Thoracic aorta (tissue), 2 donors: ENCODE results near the gene ZNF385D. TPM values are rescaled to one million over a fixed set of nuclear protein-coding genes. Genes with fewer than 3 reads are reported as not detected.

ENCODE experiments used
- ATAC-seq: fragments of 150-250 bp; one replicate; pipeline ENCODE4 v1.8.0; 2017; ENCODE audit warnings: low read depth; ENCODE audit not compliant: insufficient number of reproducible peaks, low FRiP score
- DNase-seq: peaks from one replicate; pipeline ENCODE4 v3.0.0-alpha.2; 2020; ENCODE audit warnings: low spot score
- H3K27ac ChIP-seq, 2 donors: fragments of 200-600 bp; sonication (generic); 1 replicate in 1 of 2; 2 replicates in 1 of 2; pipeline ENCODE4 v1.5.1; 2016; ENCODE audit warnings: mild to moderate bottlenecking in 2 of 2, moderate library complexity in 2 of 2
- H3K27me3 ChIP-seq: fragments of 200-600 bp; sonication (generic); replicated peaks from 2 replicates; pipeline ENCODE4 v1.6.0; 2016; ENCODE audit warnings: mild to moderate bottlenecking; ENCODE audit not compliant: insufficient read depth
- H3K36me3 ChIP-seq: fragments of 200-600 bp; sonication (generic); one replicate; pipeline ENCODE4 v1.5.1; 2016
- H3K4me1 ChIP-seq, 2 donors: fragments of 200-600 bp; sonication (generic); 1 replicate in 1 of 2; 2 replicates in 1 of 2; pipeline versions ENCODE4 v1.5.1 to v1.6.0; 2016; ENCODE audit warnings: low read depth in 2 of 2, mild to moderate bottlenecking in 1 of 2; ENCODE audit not compliant: control insufficient read depth in 1 of 2
- H3K4me3 ChIP-seq: fragments of 200-600 bp; sonication (generic); 2 replicates; pipeline ENCODE4 v1.5.1; 2016; ENCODE audit warnings: mild to moderate bottlenecking
- H3K9me3 ChIP-seq: fragments of 200-600 bp; sonication (generic); 2 replicates; pipeline ENCODE4 v1.5.1; 2016
- CTCF ChIP-seq: fragments of 200-600 bp; sonication (generic); IDR thresholded peaks from one replicate; pipeline ENCODE4 v1.5.1; 2019; ENCODE audit warnings: antibody characterized with exemption
- total RNA-seq, 2 donors: library from RNA; depleted of rRNA; stranded (reverse); fragments of >200 nt; gene quantifications; one replicate each; pipeline versions ENCODE4 v1.1.0 to v1.2.3, GENCODE V29; 2016

Gene ZNF385D
- total RNA-seq, 2 donors from 2014 or later = 15.8 to 81.3 TPM

DNA sequence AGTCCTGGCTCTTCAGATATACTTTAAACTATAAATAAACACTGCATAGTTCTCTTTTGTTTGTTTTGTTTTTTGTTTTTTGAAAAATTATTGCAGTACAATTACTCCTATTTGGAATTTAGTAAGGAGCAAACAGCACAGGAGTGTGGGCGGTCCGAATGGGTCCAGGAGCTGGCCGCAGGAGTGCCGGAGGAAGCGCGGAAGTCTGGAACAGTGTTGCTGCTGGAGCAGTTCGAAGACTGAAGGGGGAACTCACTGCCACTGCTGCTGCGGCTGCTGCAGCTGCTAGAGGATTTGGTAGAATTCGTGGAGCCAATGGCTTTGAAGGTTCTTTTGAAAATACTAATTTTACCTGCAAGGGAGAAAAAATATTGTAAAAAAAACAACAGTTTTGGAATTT is 329.9 kb downstream of the ZNF385D start:
- no peak for TF ChIP-seq CTCF
- Histone ChIP-seq H3K4me3 (no peak overlapping the region), H3K27me3 (no peaks in the 10 kb centered on the region), H3K27ac (no peak overlapping the region), H3K36me3 (peaks cover 6% of the 10 kb centered on the region), H3K4me1 (no peaks in the 10 kb centered on the region), H3K9me3 (no peaks in the 10 kb centered on the region)
- no peak for DNase-seq
- ATAC-seq = no peak

- Histone ChIP-seq H3K4me1 (no peaks in the 10 kb centered on the region), H3K27ac (no peak overlapping the region), H3K27me3 (no peaks in the 10 kb centered on the region), H3K9me3 (no peaks in the 10 kb centered on the region), H3K36me3 (peaks cover 6% of the 10 kb centered on the region), H3K4me3 (no peak overlapping the region)
- ATAC-seq (no peak), DNase-seq (no peak)
- TF ChIP-seq CTCF = no peak
These were observed 333.0 kb downstream of the ZNF385D start for GRCh38 chr3:21417991-21418390.

GRCh38 chr3:21414506-21414905 is 336.5 kb downstream of the ZNF385D start:
- Histone ChIP-seq H3K27ac (no peak overlapping the region), H3K4me3 (no peak overlapping the region), H3K27me3 (no peaks in the 10 kb centered on the region), H3K4me1 (no peaks in the 10 kb centered on the region), H3K36me3 (peaks cover 6% of the 10 kb centered on the region), H3K9me3 (no peaks in the 10 kb centered on the region)
- no peak for ATAC-seq
- no peak for DNase-seq
- TF ChIP-seq CTCF = no peak

DNA sequence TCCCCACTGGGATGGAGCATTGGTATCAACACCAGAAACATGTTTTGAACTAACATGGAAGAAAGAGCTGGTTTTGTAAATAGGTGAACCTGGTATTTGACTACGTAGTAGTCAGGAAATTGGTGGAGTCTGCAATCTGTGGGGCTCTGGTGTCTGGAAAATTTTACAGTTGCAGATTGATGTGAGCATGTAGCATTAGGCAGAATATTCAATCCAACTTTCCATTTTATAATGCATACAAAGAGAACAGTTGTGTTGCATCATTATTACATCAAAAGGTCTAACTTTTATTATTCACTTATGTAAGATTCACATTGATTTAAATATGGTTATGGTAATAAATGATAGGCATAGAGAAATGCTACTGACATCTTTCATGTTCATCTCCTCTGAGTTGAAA is 340.0 kb downstream of the ZNF385D start:
- DNase-seq (no peak), ATAC-seq (no peak)
- TF ChIP-seq CTCF = no peak
- H3K9me3 ChIP-seq = no peaks in the 10 kb centered on the region
- H3K36me3 ChIP-seq = no peaks in the 10 kb centered on the region
- no peaks in the 10 kb centered on the region for H3K4me1 ChIP-seq
- H3K27me3 ChIP-seq = no peaks in the 10 kb centered on the region
- H3K4me3 ChIP-seq = no peak overlapping the region
- no peak overlapping the region for H3K27ac ChIP-seq

DNA sequence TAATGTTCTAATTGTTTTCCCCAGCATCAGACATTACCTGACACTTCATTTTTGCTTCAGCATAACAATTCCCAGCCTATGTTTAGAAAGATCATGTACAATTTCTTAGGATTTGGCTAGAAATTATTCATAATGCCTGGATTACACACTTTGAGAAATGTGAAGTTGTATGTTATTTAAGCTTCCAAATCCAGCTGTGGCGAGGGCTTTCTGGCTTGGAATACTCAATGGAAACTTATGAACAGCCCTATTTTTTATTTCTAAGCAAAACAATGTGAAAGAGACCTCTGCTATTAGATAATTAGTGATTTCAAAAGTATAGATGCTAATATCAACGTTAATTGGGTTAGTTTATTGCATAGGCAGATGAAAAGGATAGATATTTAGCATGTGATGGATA is 341.6 kb downstream of the ZNF385D start:
- ATAC-seq (no peak), DNase-seq (no peak)
- no peaks in the 10 kb centered on the region for H3K36me3 ChIP-seq
- H3K4me3 ChIP-seq = no peak overlapping the region
- no peaks in the 10 kb centered on the region for H3K4me1 ChIP-seq
- H3K27ac ChIP-seq = no peak overlapping the region
- H3K27me3 ChIP-seq = no peaks in the 10 kb centered on the region
- no peaks in the 10 kb centered on the region for H3K9me3 ChIP-seq
- TF ChIP-seq CTCF = no peak
